ENCODE measurements around the gene OR9A4. TPM values are rescaled to one million over a fixed set of nuclear protein-coding genes. Genes with fewer than 3 reads are reported as not detected.

The OR9A4 gene
- total RNA-seq, 2 donors from 2014 or later = not detected

GRCh38 chr7:141945356-141945755 is 29.2 kb downstream of the OR9A4 start:
- H3K36me3 ChIP-seq (ENCODE audit: control insufficient read depth, insufficient read depth, low read length) = no peaks in the 10 kb centered on the region
- H3K36me3 Mint-ChIP-seq (ENCODE audit: low read depth) = no peaks in the 10 kb centered on the region
- no peak overlapping the region for H3K27ac Mint-ChIP-seq
- H3K4me1 ChIP-seq (ENCODE audit: control insufficient read depth, insufficient read depth, low read length) = no peaks in the 10 kb centered on the region
- H3K27me3 ChIP-seq (ENCODE audit: control insufficient read depth, insufficient read depth, low read length, poor library complexity, severe bottlenecking) = no peaks in the 10 kb centered on the region
- DNase-seq = no peak
- H3K27me3 Mint-ChIP-seq (ENCODE audit: insufficient read depth) = no peaks in the 10 kb centered on the region
- H3K27ac ChIP-seq (ENCODE audit: low read depth, low read length) = no peak overlapping the region
- WGBS, 2 experiments (ENCODE audit: insufficient coverage in 1 of 2, insufficient read length in 1 of 2) = 95 to 100% methylated on average over 1 to 3 of the region's 3 CpGs
- peaks cover 13% of the 10 kb centered on the region for H3K9me3 ChIP-seq (ENCODE audit: control insufficient read depth, low read length)
- no peak overlapping the region for H3K4me3 ChIP-seq (ENCODE audit: low read length)
- H3K4me3 Mint-ChIP-seq = no peak overlapping the region
- no peak overlapping the region for H3K9ac ChIP-seq (ENCODE audit: extremely low read depth, low read length, poor library complexity, severe bottlenecking)
- H3K9me3 Mint-ChIP-seq = peaks cover 15% of the 10 kb centered on the region
- TF ChIP-seq CTCF (conservative IDR thresholded peaks at IDR 0.05) = no peak
- no peaks in the 10 kb centered on the region for H3K4me1 Mint-ChIP-seq

- no peaks in the 10 kb centered on the region for H3K4me1 ChIP-seq (ENCODE audit: control insufficient read depth, insufficient read depth, low read length)
- no peaks in the 10 kb centered on the region for H3K36me3 Mint-ChIP-seq (ENCODE audit: low read depth)
- no peak within 1 kb of the TSS for H3K27ac ChIP-seq (ENCODE audit: low read depth, low read length)
- no peak within 1 kb of the TSS for H3K9ac ChIP-seq (ENCODE audit: extremely low read depth, low read length, poor library complexity, severe bottlenecking)
- no peaks in the 10 kb centered on the region for H3K27me3 ChIP-seq (ENCODE audit: control insufficient read depth, insufficient read depth, low read length, poor library complexity, severe bottlenecking)
- H3K27me3 Mint-ChIP-seq (ENCODE audit: insufficient read depth) = no peaks in the 10 kb centered on the region
- H3K36me3 ChIP-seq (ENCODE audit: control insufficient read depth, insufficient read depth, low read length) = no peaks in the 10 kb centered on the region
- H3K9me3 ChIP-seq (ENCODE audit: control insufficient read depth, low read length) = no peaks in the 10 kb centered on the region
- H3K27ac Mint-ChIP-seq = no peak within 1 kb of the TSS
- no peak for TF ChIP-seq CTCF (conservative IDR thresholded peaks at IDR 0.05)
- WGBS, 2 experiments (ENCODE audit: insufficient coverage in 1 of 2, insufficient read length in 1 of 2) = 86% methylated on average over 1 to 3 of the region's 3 CpGs
- H3K4me1 Mint-ChIP-seq = no peaks in the 10 kb centered on the region
- no peak within 1 kb of the TSS for H3K4me3 Mint-ChIP-seq
- H3K4me3 ChIP-seq (ENCODE audit: low read length) = no peak within 1 kb of the TSS
- no peak for DNase-seq
- peaks cover 2% of the 10 kb centered on the region for H3K9me3 Mint-ChIP-seq
These were observed 30.6 kb downstream of the OR9A4 start, which contains the start of gene CLEC5A for GRCh38 chr7:141946796-141947195. Gene CLEC5A, minus strand, starts transcription at chr7:141946974. Its CDS starts 682 bp downstream, at chr7:141946292.

GRCh38 chr7:141949021-141949420 is 32.8 kb downstream of the OR9A4 start:
- H3K4me1 ChIP-seq (ENCODE audit: control insufficient read depth, insufficient read depth, low read length) = no peaks in the 10 kb centered on the region
- TF ChIP-seq CTCF (conservative IDR thresholded peaks at IDR 0.05) = no peak
- H3K27ac ChIP-seq (ENCODE audit: low read depth, low read length) = no peak overlapping the region
- WGBS, 2 experiments (ENCODE audit: insufficient coverage in 1 of 2, insufficient read length in 1 of 2) = 99% methylated on average over 2 of the region's 2 CpGs; no CpG with 5 or more reads in 1 of the 2 experiments
- Mint-ChIP-seq H3K4me3 (no peak overlapping the region), H3K27ac (no peak overlapping the region), H3K36me3 (ENCODE audit: low read depth) (no peaks in the 10 kb centered on the region), H3K9me3 (no peaks in the 10 kb centered on the region), H3K4me1 (no peaks in the 10 kb centered on the region), H3K27me3 (ENCODE audit: insufficient read depth) (no peaks in the 10 kb centered on the region)
- no peak overlapping the region for H3K4me3 ChIP-seq (ENCODE audit: low read length)
- H3K9me3 ChIP-seq (ENCODE audit: control insufficient read depth, low read length) = no peaks in the 10 kb centered on the region
- H3K27me3 ChIP-seq (ENCODE audit: control insufficient read depth, insufficient read depth, low read length, poor library complexity, severe bottlenecking) = no peaks in the 10 kb centered on the region
- H3K36me3 ChIP-seq (ENCODE audit: control insufficient read depth, insufficient read depth, low read length) = no peaks in the 10 kb centered on the region
- no peak for DNase-seq
- H3K9ac ChIP-seq (ENCODE audit: extremely low read depth, low read length, poor library complexity, severe bottlenecking) = no peak overlapping the region

Data from endodermal cell (in vitro differentiated cells).